A673 (cell line): Measurements from ENCODE around the gene TK2.

ENCODE experiments used
- EZH2 ChIP-seq: fragments of 200-600 bp; sonication (generic); IDR thresholded peaks from 2 replicates; pipeline ENCODE4 v1.6.1; 2017; ENCODE audit warnings: borderline replicate concordance, low read depth, mild to moderate bottlenecking, mixed read lengths, antibody characterized with exemption, low read length; ENCODE audit not compliant: poor library complexity, severe bottlenecking
- TF ChIP-seq, protein P1 (sequence below): fragments of 300-800, 200-600 bp; sonication (generic); conservative IDR thresholded peaks from 2 replicates; pipeline ENCODE4 v1.5.1; 2017; ENCODE audit warnings: low read depth, mild to moderate bottlenecking, antibody characterized with exemption, low read length, moderate library complexity, mixed read lengths

GRCh38 chr16:66487580-66488275 lies 62.2 kb downstream of the TK2 start:
- TF ChIP-seq EZH2: no peak
- TF ChIP-seq, protein P1, sequence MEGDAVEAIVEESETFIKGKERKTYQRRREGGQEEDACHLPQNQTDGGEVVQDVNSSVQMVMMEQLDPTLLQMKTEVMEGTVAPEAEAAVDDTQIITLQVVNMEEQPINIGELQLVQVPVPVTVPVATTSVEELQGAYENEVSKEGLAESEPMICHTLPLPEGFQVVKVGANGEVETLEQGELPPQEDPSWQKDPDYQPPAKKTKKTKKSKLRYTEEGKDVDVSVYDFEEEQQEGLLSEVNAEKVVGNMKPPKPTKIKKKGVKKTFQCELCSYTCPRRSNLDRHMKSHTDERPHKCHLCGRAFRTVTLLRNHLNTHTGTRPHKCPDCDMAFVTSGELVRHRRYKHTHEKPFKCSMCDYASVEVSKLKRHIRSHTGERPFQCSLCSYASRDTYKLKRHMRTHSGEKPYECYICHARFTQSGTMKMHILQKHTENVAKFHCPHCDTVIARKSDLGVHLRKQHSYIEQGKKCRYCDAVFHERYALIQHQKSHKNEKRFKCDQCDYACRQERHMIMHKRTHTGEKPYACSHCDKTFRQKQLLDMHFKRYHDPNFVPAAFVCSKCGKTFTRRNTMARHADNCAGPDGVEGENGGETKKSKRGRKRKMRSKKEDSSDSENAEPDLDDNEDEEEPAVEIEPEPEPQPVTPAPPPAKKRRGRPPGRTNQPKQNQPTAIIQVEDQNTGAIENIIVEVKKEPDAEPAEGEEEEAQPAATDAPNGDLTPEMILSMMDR: no peak
